ENCODE results near the gene SERTAD1.

The SERTAD1 gene

GRCh38 chr19:40403262-40403984 is 22.4 kb downstream of the SERTAD1 start:
- peak; percentile 44 to 50 for DNase-seq (ENCODE audit: low read depth in 2 of 2)

GRCh38 chr19:40400559-40400958 is 25.2 kb downstream of the SERTAD1 start:
- no peak for DNase-seq (ENCODE audit: low read depth in 2 of 2)

- DNase-seq (ENCODE audit: low read depth in 2 of 2), result no peak
Observed at GRCh38 chr19:40398417-40399131, 27.2 kb downstream of the SERTAD1 start.

DNA sequence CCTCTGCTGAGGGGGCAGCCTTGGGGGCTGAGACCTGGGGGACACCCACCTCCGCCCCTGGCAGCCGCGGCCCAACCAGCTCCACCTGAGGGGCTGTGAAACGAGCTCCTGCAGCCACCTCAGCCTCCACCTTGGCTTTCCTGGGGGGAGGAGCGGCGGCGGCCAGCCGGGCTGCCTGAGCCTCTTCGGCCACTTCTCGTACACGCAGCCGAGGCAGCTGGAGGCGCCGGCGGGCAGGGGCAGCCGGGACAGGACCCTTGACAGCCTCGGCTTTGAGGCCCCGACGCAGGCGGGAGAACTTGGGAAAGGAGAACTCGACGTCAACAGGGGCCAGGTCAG is 28.3 kb downstream of the SERTAD1 start:
- DNase-seq (ENCODE audit: low read depth in 2 of 2), result no peak

DNA sequence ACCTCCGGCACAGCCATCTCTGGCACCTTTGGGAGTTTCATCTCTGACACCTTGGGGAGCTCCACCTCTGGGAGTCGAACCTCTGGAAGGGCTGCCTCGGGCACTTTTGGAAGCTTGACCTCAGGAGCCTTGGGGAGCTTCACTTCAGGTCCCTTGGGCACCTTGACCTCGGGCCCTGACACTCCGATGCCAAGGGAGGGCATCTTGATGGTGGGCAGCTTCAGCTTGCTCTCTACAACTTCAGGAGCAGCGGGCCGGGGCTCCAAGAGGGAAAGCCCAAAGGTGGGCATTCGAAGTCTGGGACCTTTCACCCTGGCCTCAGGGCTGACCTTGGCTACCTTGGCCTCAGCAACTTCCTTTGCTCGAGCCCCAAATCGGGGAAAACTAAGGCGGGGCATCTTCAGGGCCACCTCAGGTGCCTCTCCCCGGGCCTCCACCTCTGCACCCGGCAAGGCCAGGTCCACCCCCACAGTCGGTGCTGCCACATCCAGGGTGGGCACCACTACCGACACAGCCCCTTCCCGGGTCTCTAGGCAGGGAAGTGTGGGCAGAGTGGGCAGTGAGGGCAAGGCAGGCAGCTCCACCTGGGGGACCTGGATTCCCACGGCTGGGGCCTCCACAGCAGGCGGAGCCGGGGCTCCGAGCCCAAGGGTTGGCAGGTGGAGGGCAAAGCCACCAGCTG is 28.8 kb downstream of the SERTAD1 start:
- no peak for DNase-seq (ENCODE audit: low read depth in 2 of 2)

- no peak for DNase-seq (ENCODE audit: low read depth in 2 of 2)
Observed at GRCh38 chr19:40395956-40396355, 29.8 kb downstream of the SERTAD1 start.

DNA sequence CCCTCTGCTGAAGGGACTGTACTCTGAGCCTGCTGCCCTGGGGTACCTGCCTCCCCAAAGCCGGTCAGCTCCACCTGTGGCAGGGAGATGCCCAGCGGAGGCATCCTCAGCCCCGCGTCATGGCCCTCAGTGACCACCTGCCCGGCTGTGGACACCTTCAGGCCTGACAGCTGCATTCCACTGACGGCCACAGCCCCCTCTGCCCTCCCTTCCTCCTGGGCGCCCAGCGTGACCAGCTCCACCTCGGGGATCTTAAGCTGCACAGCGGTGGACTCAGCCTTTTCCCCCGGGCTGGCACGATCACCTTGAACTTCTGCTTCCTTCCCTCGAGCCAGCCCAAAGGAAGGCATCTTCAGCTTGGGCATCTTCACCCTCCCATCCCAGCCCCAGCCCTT is 31.0 kb downstream of the SERTAD1 start:
- DNase-seq (ENCODE audit: low read depth in 2 of 2), result no peak

DNA sequence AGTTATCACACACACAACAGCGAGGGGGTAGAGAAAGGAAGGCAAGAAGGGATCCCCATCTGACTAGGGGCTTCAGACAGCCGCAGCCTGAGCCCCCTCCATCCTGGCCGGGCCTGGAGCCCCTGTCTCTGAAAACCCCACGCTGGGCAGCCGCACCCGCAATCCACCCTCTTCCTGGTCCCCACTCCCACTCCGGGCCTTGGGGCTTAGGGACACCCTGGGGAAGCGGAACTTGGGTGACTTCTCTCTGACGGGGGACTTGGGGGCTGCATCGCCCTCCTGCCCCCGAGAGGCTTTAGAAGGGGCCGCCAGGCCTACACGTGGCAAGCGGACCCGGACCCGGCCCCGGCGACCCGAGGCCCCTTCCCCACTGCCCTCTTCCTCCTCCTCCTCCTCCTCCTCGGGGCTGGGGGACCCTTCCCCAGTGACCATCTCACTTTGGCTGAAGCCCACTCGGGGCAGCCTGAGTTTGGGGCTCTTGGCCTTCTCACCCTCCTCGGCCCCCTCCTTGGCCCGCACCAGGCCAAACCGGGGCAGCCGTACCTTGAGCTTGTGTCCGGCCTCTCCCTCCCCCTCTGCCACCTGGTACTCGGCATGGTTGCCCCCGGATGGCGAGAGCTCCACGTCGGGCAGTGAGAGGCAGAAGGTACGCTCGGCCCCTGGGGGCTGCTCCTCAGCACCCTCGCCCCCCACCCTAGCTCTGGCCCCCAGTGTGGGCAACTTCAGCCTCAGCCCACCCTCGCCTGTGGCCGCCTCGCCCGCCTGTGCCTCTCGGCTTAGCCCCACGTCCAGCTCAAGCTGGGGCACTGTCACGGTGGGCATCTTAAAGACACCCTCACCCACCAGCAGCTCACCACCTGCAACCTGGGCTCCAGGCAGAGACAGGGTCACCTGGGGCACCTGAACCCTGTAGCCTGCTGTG is 31.6 kb downstream of the SERTAD1 start:
- no peak for DNase-seq (ENCODE audit: low read depth in 2 of 2)

- DNase-seq (ENCODE audit: low read depth in 2 of 2), result no peak
Observed at GRCh38 chr19:40392894-40393517, 32.8 kb downstream of the SERTAD1 start.

- DNase-seq (ENCODE audit: low read depth in 2 of 2), result no peak
Observed at GRCh38 chr19:40392123-40392522, 33.7 kb downstream of the SERTAD1 start.

DNA sequence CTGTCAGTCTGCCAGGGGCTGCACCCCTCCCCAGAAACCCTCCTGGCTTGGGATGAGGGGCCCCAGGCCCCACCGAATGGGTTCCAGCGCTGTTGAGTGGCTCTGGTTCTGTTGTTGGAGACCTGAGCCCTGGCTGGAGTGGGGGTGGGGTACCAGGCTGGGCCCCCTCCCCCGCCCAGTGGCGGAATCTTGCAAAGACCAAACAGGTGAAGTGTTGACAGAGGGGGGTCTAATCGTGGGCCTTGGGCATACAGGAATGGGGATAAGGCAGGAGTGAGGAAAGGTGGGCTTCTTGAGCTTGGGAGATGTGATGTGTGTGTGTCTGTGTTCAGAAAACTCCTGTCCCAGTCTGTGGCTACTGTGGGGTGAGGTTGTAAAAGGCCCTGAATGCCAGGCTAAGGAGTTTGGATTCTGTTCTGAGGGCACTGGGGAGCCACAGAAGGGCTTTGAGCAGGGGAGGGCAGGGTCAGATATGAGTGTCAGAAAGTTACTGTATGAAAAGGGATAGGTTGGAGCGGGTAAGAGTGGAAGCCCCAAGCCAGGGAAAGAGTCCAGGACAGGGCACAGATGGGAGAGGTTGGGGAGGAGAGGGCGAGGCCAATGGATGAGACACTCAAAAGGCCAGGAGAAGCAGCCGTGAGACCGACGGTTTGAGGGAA is 35.6 kb downstream of the SERTAD1 start, which contains the start of gene HIPK4:
Gene HIPK4 (minus strand): TSS at position 98 of the 659 bp plus-strand sequence. CDS start 279 bp downstream, outside the sequence.
- DNase-seq (ENCODE audit: low read depth in 2 of 2), result no peak

DNA sequence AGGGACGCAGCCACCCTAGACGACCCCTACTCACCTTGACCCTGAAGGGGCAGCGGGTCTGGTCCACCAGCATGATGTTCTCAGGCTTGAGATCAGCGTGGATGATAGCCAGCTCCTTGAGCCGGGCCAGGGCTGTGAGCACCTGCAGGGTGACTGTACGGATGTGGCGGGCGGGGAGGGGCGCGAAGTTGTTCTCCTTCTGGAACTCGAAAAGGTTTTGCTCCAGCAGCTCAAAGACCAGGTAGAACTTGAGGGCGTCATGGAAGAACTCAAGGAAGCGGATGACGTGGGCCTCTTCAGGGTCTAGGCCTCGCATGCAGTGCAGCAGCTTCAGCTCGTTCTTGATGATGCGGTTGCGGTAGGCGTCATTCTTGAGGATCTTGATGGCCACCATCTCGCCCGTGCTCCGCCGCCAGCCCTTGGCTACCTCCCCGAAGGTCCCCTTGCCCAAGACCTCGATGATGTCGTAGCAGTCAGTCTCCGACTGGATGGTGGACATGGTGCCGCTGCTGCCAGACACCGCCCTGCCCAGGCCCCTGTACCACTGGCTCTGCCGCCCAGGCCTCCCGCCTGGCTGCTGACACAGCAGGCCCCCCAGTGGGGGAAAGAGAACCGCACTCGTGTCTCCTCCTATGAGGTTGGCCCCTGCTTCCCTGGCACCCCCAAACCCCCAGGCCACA is 36.2 kb downstream of the SERTAD1 start:
- DNase-seq (ENCODE audit: low read depth in 2 of 2), result no peak

GRCh38 chr19:40388481-40388880 is 37.3 kb downstream of the SERTAD1 start:
- DNase-seq (ENCODE audit: low read depth in 2 of 2), result no peak

DNA sequence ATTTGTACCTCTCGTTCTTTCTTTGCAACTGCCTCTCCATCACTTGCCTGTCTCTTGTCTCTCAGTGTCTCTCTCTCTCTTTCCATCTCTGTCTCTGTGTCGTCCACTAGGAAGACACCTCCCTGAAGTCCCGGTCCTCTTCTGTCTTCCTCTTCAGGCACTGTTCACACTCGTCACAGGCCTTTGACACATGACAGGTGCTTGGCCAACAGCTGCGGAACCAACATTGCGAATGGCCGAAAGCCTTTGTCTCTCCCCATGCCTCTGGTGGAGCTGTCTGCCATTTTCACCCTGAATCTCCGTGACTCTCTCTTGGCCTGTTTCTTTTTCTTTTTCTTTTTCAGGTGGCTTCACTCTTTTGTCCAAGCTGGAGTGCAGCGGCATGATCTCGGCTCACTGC is 38.6 kb downstream of the SERTAD1 start:
- DNase-seq (ENCODE audit: low read depth in 2 of 2), result no peak

GRCh38 chr19:40383668-40384248 is 42.0 kb downstream of the SERTAD1 start:
- DNase-seq (ENCODE audit: low read depth in 2 of 2), result no peak

GRCh38 chr19:40381321-40381720 is 44.5 kb downstream of the SERTAD1 start:
- no peak for DNase-seq (ENCODE audit: low read depth in 2 of 2)

GRCh38 chr19:40380199-40381037 is 45.4 kb downstream of the SERTAD1 start:
- no peak for DNase-seq (ENCODE audit: low read depth in 2 of 2)

GRCh38 chr19:40379446-40380198 is 46.2 kb downstream of the SERTAD1 start:
- DNase-seq (ENCODE audit: low read depth in 2 of 2), result no peak

Data from fibroblast of skin of left biceps (primary cell).